ENCODE data around the gene TMEM151B. TPM values are rescaled to one million over a fixed set of nuclear protein-coding genes. Genes with fewer than 3 reads are reported as not detected.
A peak's percentile ranks its signal among the peaks of the same experiment; 100 is the strongest.

Gene TMEM151B
- polyA plus RNA-seq, 3 donors = 0.42 to 0.62 (median 0.60) TPM

DNA sequence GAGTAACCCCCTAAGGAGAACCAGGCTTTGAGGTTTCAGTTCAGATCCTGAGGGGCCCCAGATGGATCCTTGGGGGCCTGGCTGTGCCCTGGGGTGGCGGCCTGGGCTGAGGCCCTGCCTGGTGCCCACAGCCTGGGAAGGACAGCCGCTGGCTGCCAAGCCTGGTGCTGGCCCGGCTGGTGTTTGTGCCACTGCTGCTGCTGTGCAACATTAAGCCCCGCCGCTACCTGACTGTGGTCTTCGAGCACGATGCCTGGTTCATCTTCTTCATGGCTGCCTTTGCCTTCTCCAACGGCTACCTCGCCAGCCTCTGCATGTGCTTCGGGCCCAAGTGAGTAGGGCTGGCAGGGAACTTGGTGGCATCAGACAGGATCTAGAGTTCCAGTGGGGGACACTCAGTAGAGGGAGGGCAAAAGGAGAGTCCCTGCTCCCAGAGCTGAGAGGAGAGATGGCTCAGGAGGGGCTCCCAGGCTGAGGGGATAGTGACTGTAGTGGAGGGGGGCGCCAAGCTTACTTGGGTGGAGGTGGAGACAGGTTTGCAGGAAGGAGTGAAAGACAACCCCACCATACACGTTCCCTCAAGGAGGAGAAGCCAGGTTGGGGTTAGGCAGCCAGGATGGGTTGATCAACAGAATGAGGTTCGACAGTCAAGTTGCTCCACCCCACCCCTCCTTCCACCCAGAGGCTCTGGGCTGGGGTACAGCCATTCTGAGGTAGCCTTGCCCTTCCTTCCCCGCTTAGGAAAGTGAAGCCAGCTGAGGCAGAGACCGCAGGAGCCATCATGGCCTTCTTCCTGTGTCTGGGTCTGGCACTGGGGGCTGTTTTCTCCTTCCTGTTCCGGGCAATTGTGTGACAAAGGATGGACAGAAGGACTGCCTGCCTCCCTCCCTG lies 37.3 kb upstream of the TMEM151B start:
- no peak for DNase-seq (ENCODE audit: low read depth in 3 of 3, low spot score in 2 of 3)

DNA sequence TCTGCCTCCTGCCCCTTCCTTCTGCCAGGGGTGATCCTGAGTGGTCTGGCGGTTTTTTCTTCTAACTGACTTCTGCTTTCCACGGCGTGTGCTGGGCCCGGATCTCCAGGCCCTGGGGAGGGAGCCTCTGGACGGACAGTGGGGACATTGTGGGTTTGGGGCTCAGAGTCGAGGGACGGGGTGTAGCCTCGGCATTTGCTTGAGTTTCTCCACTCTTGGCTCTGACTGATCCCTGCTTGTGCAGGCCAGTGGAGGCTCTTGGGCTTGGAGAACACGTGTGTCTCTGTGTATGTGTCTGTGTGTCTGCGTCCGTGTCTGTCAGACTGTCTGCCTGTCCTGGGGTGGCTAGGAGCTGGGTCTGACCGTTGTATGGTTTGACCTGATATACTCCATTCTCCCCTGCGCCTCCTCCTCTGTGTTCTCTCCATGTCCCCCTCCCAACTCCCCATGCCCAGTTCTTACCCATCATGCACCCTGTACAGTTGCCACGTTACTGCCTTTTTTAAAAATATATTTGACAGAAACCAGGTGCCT lies 36.6 kb upstream of the TMEM151B start:
- no peak for DNase-seq (ENCODE audit: low read depth in 3 of 3, low spot score in 2 of 3)

DNA sequence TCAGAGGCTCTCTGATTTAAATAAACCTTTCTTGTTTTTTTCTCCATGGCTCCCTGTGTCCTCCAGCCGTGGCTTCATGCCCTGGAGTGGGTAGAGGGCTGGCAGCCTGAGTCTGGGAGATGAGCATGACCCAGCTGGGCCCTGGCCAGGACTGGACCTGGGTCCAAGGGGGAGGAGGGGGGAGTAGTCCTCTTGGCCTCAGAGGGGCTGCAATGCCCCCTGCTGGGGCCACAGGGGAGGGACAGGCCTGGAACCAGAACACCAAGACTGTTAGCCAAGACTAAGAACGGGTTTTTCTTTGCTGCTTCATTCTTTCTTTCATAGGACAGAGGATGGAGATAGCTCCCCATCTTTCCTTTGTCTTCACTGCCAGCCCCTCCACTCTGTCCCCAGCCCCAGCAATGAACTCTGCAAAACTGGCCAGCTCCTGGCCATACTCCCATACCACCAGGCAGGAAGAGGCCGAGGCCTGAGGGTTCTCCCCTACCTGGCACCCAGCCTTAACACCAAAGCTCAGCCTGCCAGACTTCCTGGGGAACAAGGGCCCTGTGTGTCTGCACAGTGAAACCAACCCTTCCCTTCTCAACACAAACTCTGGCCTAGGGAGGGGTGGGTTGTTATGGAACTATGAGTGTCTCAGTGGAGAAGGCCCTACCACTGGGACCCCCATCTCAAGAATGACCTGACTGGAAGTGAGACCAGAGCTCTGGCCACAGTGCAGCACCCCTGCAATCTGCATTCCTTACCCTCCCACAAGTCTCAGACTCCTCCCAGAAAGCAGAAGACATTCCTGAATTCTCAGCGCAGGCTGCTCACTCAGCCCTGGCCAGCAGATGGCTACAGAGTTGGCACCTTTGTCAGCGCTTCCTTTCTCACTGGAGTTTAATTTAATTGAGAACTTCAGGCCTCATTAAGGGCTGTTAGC lies 35.9 kb upstream of the TMEM151B start:
- DNase-seq (ENCODE audit: low read depth in 3 of 3, low spot score in 2 of 3) = no peak

DNA sequence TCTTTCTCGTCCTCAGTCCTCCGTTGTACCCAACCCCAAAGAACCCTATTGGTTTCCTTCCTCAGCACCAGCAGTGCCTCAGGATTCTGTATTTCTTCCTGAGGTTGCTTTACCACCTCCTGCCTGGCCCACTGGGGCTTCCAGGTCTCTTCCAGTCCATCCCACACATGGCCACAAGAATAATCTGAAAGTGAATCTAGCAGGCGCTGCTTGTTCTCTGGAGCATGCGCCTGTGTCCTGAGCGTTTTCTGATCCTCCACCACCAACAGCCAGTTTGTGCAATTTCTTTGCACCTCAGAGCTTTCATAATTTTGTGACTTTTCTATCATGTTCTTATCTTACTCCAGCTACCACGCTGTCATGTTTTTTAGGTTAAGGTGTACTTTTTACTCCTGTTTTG lies 35.0 kb upstream of the TMEM151B start:
- DNase-seq (ENCODE audit: low read depth in 3 of 3, low spot score in 2 of 3) = no peak

DNA sequence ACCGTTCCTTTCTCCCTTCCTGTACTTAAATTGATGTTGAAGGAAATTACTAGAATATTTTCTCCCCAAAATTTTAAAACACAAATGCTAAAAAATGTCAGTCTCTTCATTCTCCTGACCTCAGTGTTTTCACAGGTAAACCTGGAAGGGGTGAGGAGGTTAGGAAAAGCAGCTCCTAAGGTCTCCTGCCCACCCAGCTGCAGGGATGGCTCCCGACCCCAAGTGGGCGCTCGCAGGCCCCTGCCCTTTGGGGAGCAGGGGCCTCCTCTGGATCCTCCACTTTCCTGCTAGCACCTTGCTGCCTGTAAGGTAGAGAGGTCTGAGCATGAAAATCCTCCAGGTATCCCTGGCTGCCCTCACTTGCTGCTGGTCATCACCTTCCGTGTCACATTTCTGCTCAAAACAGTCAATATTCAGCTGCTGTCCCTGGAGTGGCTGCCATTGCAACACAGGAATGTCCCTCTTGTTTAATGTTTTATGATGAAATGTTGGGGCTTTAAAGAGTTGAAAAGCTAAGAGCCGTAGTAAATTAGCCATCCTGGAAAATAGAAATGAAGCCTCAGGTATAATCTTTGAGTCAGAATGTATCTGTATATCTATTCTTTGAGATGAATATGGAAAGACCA lies 34.2 kb upstream of the TMEM151B start:
- no peak for DNase-seq (ENCODE audit: low read depth in 3 of 3, low spot score in 2 of 3)

DNA sequence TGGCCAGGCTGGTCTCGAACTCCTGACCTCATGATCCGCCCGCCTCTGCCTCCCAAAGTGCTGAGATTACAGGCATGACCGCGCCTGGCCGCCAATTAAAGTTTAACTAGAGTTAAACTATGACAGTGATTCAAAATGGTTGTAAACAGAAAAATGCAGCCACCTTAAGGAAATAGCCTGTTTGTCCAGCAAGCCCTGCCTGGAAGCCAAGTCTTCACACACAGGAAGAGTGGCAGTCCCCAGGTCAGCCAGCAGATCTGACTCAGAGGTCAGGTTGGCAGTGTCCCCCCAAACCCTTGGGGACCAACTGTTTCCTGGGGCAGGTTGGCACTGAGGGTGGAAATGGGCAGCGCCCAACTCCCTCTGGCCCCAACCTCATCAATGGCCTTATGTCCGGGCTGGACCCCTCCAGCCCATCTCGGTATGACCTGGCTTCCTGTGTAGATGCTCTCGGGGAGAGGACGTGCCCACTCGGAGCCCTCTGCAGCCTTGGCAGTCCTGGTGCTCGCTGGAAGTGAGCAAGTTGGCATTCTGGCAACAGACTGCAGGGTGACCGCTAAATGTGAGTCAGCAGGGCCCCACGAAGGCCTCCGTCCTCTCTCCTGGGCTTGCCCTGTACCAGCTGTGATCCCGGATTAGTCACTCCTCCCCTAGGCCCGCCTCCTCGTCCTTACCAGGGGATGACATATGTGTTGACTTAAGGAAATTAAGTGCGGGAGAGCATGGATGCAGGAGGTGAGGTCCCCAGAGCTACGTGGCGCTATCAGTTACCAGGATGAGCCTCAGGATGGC lies 33.0 kb upstream of the TMEM151B start:
- peak in 1 of 3 donors; percentile 80 for DNase-seq (ENCODE audit: low read depth in 3 of 3, low spot score in 2 of 3)

DNA sequence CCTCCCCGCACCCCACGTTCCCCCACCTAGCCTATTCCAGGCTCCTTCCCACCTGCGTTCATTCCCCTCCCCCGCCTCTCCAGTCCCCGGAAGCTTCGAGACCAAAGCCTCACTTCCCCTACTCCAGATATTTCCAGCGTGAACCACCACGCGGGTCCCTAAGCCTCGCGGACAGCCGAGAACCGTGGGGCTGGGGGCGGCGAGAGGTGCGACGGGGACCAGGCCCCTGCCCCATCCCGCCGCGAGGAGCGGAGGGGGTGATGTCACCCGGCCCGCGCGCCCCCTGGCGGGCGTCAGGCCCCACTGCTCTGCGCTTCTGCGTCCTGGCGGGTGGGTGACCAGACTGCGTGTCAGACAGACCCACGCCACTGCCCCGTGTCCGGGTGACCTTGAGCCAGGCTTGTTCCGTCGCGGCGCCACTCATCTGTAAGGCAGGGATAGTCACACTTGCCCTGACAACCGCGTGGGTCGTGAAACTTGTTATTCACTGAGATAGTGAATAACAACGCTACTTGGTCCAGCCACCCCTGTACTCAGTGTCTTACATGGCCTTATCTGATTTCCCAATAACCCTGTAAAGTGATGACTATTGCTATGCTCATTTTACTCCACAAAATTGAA lies 32.3 kb upstream of the TMEM151B start:
- no peak for DNase-seq (ENCODE audit: low read depth in 3 of 3, low spot score in 2 of 3)

DNA sequence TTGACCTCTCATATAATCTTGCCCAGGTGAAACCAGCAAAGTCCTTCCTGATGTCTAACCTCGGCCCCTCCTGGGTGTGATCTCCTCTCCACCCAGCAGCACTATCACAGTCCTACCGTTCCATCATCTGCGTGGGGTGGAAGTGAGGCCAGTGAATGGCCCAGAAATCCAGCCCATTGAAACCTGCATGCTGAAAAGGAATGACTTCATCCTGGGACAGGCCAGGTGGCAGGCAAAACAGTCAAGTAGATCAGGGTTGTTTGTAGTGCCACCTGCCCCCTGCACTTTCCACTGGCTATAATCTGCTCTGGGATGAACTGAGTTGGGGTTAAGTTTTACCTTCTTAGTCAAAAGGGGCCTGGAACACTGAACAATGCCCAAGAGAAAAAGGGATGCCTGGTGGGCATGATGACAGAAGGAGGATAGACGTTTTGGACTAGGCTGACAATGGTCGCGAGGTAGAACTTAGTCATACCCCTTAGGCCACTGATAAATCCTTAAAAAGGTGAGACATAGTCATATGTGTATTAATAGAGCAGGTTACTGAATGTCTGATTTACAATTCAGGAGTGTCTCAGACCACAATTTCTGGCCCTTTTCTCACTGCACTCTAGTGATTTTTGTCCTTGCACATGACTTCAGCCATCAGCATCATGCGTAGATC lies 31.4 kb upstream of the TMEM151B start:
- no peak for DNase-seq (ENCODE audit: low read depth in 3 of 3, low spot score in 2 of 3)

DNA sequence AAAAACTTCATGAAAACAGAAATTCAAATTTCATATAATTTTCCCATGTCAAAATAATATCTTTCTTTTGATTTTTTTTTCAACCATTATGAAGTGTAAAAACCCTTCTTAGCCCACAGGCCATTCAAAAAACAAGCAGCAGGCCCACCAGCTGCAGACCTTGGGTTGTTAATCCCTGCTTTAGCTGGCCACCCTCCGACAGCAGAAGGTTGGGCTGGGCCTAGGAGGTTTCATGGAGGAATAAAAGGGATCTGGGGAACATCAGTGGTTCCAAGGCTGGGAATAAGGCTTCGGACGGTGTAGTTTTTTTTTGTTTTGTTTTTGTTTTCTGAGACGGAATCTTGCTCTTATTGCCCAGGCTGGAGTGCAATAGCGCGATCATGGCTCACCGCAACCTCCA lies 26.9 kb upstream of the TMEM151B start:
- no peak for DNase-seq (ENCODE audit: low read depth in 3 of 3, low spot score in 2 of 3)

DNA sequence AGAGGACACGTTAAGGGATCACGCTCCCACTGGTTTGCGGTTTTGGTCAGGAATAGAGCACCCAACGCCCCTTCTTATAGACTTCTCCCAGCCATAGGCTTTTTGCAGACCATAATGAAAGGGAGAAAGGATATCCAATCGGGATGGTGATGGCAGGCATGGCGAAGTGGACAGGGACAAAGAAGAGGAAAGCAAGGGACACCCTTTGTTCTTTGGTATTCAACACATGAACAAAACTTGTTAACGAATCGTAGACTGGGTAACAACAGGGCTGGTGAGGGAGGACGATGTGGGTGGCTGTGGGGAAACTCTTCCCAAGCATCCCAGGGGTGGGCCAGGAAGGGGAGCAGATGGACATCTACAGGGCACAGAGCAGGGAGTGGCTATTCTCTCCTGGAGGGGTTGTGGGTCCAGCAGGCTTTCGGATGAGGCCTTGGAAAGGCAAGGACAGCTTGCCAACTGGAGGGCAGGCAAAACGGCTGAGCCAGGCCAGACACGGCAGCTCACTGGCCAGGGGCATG lies 24.8 kb upstream of the TMEM151B start:
- DNase-seq (ENCODE audit: low read depth in 3 of 3, low spot score in 2 of 3) = no peak

DNA sequence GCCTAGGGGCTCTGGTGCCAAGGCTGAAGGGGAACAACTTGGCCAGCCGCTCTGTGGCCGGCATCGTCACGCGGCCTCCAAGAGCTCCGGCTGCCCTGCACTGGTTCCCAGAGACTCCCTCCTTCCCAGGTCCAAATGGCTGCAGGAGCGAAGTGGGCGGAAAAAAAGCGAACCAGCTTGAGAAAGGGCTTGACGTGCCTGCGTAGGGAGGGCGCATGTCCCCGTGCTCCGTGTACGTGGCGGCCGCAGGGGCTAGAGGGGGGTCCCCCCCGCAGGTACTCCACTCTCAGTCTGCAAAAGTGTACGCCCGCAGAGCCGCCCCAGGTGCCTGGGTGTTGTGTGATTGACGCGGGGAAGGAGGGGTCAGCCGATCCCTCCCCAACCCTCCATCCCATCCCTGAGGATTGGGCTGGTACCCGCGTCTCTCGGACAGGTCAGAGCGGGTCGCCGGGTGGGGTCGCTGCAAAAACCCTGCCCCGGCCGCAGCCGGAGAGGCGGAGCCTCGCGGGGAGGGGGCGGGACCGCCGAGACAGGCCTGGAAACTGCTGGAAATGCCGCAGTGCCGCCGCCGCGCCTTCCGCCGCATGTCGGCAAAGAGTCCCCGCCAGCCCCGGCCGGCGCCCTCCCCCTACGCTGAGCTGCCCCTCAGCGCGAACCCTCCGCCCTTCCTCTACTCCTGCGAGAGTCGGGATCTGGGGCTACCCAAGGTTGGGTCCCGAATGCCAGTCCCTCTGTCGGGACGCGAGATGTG lies 24.2 kb upstream of the TMEM151B start:
- peak in 1 of 3 donors; percentile 72 for DNase-seq (ENCODE audit: low read depth in 3 of 3, low spot score in 2 of 3)

DNA sequence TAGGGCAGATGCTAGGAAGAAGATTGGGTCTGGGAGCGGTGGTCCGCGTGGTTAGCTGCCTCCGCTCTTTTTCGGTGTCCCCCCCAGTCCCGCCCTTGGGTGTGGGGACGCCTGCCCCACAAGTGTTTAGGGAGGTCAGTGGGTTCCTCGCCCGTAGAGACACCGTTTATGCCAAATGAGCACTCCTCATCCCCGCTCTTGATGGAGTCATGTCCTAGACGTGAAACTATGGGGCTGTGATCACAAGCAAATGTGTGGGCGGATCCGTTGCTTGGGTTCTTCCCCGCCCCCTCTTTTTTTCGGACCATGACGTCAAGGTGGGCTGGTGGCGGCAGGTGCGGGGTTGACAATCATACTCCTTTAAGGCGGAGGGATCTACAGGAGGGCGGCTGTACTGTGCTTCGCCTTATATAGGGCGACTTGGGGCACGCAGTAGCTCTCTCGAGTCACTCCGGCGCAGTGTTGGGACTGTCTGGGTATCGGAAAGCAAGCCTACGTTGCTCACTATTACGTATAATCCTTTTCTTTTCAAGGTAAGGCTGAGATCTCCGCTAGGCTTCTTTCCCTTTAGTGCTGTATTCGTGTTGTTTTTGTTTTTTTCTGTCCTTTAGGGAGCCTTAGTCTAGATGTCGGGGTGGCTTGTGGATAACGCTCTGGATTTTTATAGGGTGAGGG lies 23.4 kb upstream of the TMEM151B start, which contains the start of gene HSP90AB1:
HSP90AB1 (plus strand) TSS at position 439 of the 675 bp plus-strand sequence. CDS start 1,529 bp downstream, outside the sequence.
- peak in 2 of 3 donors; percentile 92 to 94 for DNase-seq (ENCODE audit: low read depth in 3 of 3, low spot score in 2 of 3)

DNA sequence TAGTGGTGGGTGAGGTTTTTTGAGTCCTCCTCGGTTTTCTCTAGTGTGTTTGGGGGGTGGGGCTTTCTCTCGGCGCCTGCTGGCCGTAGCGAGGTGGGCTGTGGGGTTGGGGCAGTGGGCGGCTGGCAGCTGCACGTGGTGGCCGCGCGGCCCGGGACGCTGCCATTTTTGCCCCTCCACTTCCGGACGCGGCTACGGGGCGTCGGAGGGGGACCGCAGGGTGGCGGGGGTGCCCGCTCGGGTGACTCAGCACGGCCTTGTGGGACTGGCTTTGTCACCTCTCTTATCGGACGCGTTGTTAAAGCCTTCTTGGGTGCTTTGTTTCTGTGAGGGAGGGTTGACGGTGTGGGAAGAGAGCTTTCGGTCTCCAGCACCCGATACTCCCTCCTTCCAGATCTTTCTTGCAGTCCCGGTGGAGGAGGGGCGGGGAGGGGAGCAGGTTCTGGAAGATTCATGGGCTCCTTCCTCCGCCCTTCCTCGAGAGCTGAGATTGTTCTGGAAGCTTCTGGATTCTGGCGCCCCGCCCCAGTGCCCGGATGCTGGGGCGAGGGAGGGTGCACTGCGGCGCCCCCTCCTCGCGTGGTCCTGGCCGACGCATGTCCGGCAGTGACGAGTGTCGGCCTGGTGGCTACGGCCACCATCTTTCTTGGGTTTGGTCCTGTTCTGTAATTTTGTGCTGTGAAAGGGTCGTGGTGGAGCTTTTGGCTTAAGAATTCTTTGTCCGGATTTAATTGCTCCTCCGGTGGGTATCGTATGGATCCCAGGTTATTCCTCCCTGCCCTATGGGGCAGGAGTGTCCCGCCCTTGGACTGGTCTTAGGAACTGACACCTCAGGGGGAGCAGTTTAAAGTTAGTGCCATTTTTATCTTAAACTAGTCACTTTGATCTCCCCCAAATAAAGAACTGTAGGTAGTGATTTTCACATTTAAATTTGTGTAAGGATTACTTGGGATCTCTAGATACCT lies 22.6 kb upstream of the TMEM151B start:
- no peak for DNase-seq (ENCODE audit: low read depth in 3 of 3, low spot score in 2 of 3)

DNA sequence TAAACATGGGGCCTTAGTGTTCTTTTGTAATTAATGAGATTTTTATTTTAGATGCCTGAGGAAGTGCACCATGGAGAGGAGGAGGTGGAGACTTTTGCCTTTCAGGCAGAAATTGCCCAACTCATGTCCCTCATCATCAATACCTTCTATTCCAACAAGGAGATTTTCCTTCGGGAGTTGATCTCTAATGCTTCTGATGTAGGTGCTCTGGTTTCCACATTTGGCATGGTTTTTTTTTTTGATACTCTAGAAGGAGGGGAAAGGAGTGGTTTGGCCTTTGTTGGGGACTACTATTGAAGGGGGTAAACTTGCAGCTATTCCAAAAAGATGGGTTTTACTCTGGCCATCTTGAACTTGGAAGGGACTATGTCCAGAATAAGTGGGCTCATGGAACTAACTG lies 21.7 kb upstream of the TMEM151B start:
- DNase-seq (ENCODE audit: low read depth in 3 of 3, low spot score in 2 of 3) = no peak

DNA sequence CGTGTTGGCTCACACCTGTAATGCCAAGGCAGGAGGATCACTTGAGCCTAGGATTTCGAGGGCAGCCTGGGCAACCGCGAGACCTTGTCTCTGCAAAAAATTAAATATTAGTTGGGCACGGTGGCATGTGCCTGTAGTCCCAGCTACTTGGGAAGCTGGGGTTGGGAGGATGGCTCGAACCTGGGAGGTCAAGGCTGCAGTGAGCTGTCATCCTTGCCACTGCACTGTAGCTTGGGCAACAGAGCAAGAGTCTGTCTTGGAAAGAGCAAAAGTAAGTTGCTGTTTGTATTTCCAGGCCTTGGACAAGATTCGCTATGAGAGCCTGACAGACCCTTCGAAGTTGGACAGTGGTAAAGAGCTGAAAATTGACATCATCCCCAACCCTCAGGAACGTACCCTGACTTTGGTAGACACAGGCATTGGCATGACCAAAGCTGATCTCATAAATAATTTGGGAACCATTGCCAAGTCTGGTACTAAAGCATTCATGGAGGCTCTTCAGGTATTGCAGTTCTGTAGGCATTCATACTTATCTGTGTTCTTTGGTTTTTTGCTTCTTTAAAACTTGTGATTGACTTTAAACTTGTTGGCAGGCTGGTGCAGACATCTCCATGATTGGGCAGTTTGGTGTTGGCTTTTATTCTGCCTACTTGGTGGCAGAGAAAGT lies 21.0 kb upstream of the TMEM151B start:
- no peak for DNase-seq (ENCODE audit: low read depth in 3 of 3, low spot score in 2 of 3)
